Measurements from ENCODE around the gene TRIM36. TPM values are rescaled to one million over a fixed set of nuclear protein-coding genes. Genes with fewer than 3 reads are reported as not detected.

TRIM36 gene, protein sequence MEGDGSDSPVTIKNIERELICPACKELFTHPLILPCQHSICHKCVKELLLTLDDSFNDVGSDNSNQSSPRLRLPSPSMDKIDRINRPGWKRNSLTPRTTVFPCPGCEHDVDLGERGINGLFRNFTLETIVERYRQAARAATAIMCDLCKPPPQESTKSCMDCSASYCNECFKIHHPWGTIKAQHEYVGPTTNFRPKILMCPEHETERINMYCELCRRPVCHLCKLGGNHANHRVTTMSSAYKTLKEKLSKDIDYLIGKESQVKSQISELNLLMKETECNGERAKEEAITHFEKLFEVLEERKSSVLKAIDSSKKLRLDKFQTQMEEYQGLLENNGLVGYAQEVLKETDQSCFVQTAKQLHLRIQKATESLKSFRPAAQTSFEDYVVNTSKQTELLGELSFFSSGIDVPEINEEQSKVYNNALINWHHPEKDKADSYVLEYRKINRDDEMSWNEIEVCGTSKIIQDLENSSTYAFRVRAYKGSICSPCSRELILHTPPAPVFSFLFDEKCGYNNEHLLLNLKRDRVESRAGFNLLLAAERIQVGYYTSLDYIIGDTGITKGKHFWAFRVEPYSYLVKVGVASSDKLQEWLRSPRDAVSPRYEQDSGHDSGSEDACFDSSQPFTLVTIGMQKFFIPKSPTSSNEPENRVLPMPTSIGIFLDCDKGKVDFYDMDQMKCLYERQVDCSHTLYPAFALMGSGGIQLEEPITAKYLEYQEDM
- under 1 TPM; 0.15 to 0.40 TPM for total RNA-seq

DNA sequence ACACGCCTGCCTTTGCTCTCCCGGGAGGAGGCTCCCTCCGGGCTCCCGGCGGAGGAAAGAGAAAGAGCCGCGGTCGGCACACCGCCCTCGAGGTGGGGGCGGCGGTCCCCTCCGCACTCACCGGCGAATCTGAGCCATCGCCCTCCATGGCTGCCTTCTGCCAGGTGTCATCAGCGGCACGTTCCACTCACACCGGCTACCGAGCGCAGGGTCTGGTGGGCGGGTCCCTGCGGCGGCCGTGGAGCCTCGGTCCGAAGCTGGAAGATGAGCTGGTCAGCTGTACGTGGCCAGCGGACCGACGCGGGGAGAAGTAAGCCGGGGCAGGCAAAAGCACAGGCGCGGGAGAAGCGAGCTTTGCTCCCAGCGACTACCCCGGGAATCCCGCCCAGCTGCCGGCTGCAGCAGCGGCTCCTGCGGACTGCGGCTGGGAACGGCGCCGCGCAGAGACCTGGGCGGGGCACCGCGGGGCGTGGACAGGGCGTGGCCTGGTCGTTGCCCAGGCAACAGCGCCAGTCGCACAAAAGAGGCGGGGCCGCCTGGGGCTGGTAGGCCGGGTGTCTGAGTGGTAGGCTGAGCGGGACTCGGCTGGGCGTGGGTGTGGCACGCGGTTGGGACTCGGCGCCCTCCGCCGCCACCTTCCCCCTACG lies at the start of gene TRIM36:
TRIM36 (minus strand) TSS at position 422 of the 647 bp plus-strand sequence; CDS start at position 148, 274 bp downstream.
- POLR2A ChIA-PET, result no interaction called here

DNA sequence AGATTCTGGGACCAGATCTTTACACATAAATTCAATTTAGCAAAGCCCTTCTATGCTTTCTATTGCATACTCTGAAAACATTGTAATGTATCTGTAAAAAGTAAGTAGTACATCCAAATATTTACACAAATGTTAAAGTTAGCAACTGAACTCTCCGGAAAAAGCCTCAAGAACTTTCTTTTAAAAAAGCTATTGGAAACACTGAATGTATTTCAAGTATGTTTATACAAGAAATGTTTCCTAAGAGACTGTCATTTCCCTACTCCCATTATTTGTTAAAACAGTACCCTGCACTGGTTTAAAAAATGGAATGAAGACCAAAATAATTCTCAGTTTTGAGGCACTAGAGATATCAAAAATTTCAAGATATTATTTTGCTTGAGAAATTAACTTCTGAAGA lies 44.8 kb upstream of the TRIM36 start:
- POLR2A ChIA-PET, result no interaction called here
- CTCF ChIA-PET, result no interaction called here

More for the DNA sequence above, at the start of gene TRIM36:
- CTCF ChIA-PET, result no interaction called here

DNA sequence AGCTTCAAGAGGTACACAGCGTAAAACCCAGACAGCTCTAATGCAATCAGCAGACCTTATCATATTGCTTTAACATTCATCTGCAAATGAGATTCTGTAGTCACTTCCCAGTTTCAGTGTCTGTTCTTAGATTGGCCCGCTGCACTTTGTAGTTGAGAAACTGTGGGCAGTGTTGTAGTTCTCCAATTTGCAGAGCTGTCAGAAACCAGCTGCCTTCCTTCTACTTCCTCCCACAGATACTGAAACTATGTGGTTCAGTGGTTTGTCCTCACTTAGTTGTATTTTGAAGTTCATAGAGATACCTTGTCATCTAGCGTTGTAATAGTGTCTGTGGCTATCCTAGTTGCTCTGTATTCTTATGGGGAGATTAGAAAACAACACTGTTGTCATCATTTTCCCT lies 39.6 kb upstream of the TRIM36 start:
- POLR2A ChIA-PET, result no interaction called here
- CTCF ChIA-PET, result no interaction called here

DNA sequence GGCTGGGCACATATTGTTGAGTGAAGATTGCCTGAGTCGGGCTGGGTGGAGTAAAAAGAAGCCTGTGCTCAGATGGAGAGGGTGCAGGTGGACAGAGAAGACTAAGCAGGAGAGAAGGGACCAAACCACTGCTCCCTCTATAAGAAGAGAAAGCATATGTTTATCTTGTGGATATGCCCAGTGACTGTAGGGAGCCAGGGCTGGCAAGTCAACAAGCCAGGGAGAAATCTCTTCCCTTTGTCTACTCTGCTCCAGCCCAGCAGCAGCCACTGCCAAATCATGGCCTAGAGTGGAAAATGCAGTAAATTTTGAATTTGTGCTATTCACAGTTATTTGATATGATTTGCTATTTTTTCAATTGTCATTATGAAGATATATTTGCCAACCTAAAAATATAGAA lies 33.2 kb upstream of the TRIM36 start:
- ChIA-PET CTCF (no interaction called here), POLR2A (no interaction called here)

DNA sequence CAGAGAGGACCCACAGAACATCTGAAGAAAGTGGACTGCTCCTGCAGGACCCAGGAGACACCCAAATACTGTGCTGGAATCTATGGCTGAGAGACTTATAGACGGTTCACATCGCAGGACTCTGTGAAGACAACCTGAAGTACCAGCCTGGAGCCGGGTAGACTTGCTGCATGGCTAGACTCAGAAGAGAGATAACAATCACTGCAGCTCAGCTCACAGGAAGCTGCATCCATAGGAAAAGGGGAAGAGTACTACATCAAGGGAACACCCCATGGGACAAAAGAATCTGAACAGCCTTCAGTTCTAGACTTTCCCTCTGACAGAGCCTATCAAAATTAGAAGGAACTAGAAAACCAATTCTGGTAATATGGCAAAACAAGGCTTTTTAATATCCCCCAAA lies 26.5 kb upstream of the TRIM36 start:
- POLR2A ChIA-PET, result no interaction called here

DNA sequence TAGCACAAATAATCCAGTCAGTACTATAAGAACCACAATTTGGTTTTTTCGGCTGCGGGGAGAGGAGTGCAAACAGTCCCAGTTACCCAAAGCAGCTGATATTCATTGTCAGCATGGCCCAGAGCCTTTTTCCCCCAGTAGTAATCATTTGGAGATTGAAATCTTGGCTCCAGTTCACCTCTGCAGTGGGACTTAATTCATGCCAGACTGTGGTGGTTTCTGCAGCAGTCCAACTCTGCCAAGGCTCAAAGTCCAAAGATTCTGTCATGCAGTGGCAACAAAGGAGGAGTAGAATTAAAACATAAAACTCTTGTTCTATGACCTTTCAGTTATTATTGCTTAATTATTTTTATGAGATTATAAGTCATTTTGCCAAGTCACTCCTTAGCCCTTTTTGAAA lies 25.0 kb upstream of the TRIM36 start:
- ChIA-PET POLR2A (no interaction called here), CTCF (no interaction called here)

More for the DNA sequence above, 26.5 kb upstream of the TRIM36 start:
- CTCF ChIA-PET, result interaction anchor here (0.6 kb wide), 1 partner anchor 392 kb away, joined by 4 read pairs; no protein-coding TSS in a partner anchor

DNA sequence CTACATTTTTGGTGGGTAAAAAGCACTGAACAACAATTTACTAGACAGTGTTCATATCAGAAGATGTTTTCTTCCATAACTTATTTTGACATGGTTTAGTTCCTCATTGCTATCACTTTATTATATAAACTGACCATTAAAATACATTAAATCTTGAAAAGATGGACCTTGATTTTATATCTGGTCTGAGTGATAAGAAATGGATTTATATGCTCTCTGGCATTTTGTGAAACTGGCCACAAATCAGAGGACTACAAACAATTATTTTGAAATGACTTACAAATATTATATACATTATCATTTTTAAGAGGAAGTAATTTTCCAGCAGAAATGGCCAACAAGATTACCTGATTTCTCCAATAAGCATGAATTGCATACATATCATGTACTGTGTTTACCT lies 23.6 kb upstream of the TRIM36 start:
- ChIA-PET POLR2A (no interaction called here), CTCF (no interaction called here)

DNA sequence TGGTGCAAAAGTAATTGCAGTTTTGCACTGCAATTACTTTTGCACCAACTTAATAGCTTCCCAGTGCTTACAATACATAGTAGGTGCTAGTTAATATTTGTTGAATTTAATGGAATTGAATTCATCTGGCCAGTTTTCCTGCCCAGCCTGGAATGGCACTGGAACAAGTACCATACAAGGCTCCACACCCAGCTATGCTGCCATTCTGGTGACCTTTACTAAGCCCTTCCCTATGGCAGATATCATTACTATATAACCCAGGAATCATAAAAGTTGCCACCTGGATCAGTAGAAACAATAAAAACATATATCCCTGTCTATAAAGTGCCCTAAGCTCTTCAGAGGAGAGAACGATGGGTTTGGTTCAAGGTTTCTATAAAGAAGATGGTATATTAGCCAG lies 22.4 kb upstream of the TRIM36 start:
- ChIA-PET POLR2A (interaction anchor here (0.6 kb wide), 1 partner anchor 313 kb away, joined by 3 read pairs; no protein-coding TSS in a partner anchor), CTCF (no interaction called here)

DNA sequence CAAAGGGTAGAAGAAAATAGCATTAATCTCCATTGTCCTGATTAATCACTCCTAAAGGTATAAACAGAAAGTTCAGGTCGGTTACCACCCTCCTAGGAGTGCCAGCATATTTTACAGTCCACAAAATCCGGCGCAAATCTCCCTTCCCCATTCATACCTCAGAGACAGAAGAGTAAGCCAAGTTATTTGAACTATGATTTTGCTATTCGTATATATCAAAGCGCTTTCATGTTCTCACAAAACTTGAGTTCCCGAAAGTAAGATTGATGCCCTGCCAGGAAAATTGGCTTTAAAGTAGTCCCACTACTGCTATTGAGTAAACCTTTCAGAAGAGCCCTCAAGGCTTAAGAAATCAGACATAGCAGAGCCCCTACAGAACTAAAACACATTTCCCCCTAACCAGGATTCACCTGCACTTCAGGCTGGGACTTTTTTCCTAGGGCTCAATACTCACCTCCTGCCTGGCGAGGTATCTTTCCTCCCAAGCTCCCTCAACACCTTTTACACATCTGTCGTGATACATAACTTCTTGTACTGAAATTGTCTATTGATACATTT lies 21.8 kb upstream of the TRIM36 start:
- ChIA-PET POLR2A (no interaction called here), CTCF (no interaction called here)

DNA sequence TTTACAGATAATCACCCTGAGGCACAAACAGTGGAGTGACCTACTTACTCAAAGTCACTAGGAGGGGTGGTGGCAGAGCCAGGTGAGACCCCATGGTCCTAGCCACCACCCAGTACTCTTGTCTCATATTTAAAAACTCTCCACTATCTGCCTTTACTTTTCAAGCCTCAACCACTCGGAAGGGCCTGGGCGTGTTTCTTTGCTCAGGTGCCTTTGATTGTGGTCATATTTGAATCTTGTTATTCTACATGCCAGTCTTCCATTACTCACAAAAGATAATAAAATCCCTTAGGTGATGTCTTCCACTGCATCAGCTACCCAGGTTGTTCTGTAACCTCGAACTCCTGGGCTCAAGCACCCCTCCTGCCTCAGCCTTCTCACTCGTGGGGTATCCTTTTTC lies 20.7 kb upstream of the TRIM36 start:
- CTCF ChIA-PET, result no interaction called here
- POLR2A ChIA-PET, result no interaction called here

DNA sequence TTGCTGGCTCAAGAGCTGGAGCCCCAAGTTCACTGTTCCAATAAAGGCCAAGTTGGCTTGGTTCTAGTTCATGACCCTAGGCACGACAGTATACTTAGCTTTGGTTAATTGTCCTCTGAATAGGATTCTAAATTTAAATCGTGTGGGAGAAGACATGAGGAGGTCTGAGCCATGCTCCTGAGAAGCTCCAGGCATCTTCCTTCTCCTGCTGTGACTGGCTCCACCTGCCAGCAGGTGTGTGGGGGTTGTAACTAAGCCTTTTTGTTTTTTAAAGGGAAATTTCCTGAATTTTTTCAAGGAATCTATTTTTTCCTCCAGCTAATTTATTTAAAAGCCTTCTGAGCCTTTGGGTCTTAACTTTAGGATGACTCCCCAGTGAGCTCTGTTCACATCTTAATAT lies 20.2 kb upstream of the TRIM36 start:
- CTCF ChIA-PET, result interaction anchor here (1.0 kb wide), 1 partner anchor 92 kb away, joined by 3 read pairs; no protein-coding TSS in a partner anchor
- POLR2A ChIA-PET, result no interaction called here

DNA sequence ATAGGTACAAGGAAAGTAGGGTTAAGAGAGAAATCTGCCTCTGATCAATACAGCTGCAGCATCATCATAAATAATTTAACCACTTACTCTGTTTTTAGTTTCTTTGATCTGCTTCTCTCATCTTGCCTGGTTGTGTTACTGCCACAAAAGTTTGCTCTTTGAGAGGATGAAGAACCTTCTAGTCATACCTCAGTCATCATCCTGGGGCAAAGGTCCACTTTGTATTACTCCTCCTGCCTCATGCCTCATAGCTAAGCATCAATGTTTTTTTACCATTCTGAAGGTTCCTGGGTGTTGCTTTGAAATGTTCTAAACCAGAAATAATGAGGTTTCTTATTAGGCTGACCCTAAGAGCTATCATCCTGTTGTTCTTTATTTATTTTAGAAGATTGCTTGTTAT lies 17.1 kb upstream of the TRIM36 start:
- CTCF ChIA-PET, result no interaction called here
- POLR2A ChIA-PET, result interaction anchor here (0.8 kb wide), 1 partner anchor 10 kb away, joined by 3 read pairs; no protein-coding TSS in a partner anchor

DNA sequence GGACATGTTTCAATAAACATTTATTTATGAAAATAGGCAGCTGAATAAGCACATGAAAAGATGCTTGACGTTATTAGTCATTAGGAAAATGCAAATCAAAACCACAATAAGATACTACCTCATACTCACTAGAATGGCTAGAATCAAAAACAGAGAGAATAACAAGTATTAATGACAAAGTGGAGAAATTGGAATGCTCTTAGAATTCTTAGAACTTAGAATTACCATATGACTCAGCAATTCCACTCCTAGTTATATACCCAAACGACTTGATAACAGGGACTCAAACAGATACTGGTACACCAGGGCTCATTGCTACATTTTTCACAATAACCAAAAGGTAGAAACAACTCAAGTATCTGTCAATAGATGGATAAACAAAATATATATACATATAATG lies 15.1 kb upstream of the TRIM36 start:
- ChIA-PET CTCF (no interaction called here), POLR2A (no interaction called here)

DNA sequence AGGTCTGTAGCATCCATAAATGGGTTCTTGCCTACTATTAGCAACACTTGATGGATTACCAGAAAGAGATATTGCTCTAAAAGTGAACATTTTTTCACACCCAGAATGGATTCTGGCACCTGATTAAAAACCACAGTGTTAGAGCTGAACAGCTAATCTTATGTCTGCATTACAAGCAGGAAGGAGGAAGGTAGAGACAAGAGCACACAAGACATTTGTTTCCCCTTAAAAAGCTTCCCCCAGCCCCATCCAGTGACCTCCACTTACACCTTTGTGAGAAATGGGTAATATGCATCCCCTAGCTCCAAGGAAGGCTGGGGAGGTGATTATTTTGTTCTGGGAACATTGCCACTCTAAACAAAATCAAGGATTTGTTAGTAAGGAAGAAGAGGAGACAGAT lies 12.0 kb upstream of the TRIM36 start:
- POLR2A ChIA-PET, result no interaction called here
- CTCF ChIA-PET, result no interaction called here

DNA sequence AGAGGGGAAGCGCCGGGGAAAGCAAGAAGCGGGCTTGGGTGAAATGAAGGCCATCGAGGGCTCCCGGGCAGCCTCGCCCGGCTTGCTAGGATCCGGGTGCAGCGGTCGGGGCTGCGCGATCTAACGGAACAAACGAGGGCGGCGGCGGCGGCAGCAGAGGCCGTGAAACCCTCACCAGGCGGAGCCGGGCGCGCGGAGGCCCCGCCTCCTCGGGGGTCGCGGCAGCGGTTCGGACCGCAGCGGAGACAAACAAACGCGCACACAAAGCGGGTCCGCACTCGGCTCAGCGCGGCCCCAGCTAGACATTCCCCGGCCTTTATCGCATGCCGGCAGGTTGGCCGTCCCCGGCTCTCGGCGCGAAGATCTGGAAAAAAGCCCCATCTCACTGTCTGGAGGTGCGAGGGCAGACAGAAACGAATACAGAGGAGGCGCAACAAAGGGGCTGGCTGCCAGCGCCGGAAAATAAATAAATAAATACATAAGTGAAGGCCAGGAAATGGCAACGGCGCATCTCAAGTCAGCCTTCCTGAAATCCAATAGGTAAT lies 10.5 kb upstream of the TRIM36 start:
- POLR2A ChIA-PET, result no interaction called here
- CTCF ChIA-PET, result no interaction called here

DNA sequence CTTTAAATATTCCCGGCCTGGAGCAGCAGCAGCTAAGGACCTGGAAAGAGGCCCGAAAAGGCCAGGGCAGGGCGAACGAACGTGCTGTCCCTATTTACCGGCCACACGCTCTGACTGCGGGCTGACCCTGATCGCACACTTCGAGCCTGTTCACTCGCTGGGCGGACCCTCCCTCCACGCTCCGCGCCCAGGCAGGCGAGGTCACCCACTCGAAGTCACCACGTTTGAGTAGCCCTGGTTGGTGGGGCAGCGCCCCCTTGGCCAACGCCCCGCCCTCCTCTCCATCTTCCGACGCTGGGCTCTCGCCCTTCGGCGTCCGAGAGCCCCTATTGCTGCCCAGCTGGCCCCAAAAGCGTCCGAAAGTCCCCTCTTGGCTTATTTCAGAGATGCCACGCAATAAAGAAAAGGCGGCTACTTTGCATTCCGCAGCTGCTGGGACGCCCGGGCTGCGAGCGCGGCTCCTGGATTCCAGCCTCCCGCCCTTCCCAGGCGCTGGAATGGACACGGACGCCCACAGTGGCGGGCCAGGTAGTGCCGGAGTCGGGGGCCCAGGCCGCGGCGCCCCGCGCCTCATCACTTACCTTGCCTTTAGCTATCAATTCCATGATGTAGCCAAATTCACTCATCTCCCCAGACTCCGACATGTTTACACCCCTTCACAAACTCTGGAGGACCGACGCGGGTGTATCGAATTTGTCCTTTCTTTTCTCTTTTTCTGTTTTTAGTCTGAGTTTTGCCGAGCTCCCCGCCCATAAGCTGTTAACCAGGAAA lies 9.9 kb upstream of the TRIM36 start:
- ChIA-PET POLR2A (no interaction called here), CTCF (no interaction called here)

DNA sequence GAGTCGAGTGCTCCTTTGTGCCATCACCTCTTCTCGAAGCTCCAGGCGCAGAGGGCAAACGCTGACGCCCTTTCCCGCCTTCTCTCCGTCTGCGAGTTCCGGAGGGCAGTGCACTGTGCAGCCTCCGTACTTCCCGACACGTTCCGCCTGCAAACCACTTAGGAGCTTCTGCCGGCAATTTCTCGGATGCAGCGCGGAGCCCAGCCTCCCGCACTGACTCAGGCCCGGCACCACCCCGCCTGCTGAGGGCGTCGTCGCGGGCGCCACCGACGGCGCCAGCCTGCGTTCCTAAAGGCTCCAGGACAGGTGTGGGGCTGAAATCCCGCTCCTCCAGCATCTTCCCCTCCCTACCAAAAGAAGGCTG lies 9.3 kb upstream of the TRIM36 start:
- POLR2A ChIA-PET, result no interaction called here
- CTCF ChIA-PET, result no interaction called here

DNA sequence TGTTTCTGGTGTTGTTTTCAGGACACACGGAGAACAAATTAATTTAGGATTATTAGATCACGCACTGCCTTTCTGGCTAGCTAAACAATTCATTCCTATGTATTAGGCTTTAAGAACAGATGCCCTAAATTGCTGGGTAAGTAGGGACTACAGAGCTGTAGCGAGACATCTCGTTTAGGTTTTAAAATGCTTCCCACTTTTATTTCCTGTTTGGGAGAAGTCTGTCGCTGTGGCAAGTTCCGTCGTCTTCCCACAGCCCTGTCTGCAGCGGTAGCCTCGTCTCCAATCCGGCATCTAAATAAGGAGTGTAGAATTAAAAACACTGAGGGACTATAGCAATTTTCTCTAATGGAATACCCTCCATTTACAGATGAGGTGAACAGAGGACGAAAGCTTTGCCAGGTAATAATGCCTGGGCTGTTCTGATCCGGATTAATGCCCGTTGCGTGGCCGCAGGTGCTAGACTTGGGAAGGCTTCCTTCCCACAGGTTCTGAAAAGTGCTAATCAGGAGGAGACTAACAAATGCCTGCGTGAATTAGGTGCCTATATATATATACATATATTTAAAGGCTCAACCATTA lies 1.3 kb upstream of the TRIM36 start:
- ChIA-PET CTCF (interaction anchor here (1.4 kb wide), 1 partner anchor 91 kb away, joined by 3 read pairs; no protein-coding TSS in a partner anchor), POLR2A (no interaction called here)

Data from activated CD8-positive, alpha-beta memory T cell treated with anti-CD3 and anti-CD28 coated beads for 36 hours (primary cell).